ENCODE results near the gene BANF2. TPM values are rescaled to one million over a fixed set of nuclear protein-coding genes. Genes with fewer than 3 reads are reported as not detected.

Gene BANF2
- total RNA-seq, 2 donors from 2014 or later: 1.9 TPM; not detected in 1

- Histone ChIP-seq H3K27me3 (replicated peaks; ENCODE audit: insufficient read depth) (no peaks in the 10 kb centered on the region), H3K27ac (peak overlapping the region in 1 of 2 donors; percentile 55), H3K4me3 (no peak overlapping the region), H3K4me1 (replicated peaks) (peaks cover 2% of the 10 kb centered on the region), H3K36me3 (no peaks in the 10 kb centered on the region), H3K9me3 (no peaks in the 10 kb centered on the region)
- TF ChIP-seq POLR2AphosphoS5 (IDR thresholded peaks at IDR 0.05) (peak; percentile 72), POLR2A (IDR thresholded peaks at IDR 0.05) (no peak), CTCF (IDR thresholded peaks at IDR 0.05) (no peak)
- WGBS: 53% methylated on average over 13 of the region's 13 CpGs
- DNase-seq (ENCODE audit: low spot score): no peak
- intact Hi-C loops (cut with DNase I): loop anchor here (10.0 kb wide), 3 partner anchors 121 to 451 kb away; partner anchors contain the start of genes BFSP1, KAT14 and PET117
Observed at GRCh38 chr20:17684077-17684888, 15.5 kb upstream of the BANF2 start.

GRCh38 chr20:17685168-17685567 lies 14.6 kb upstream of the BANF2 start:
- Histone ChIP-seq H3K27ac (no peak overlapping the region), H3K4me1 (replicated peaks) (peaks cover 2% of the 10 kb centered on the region), H3K36me3 (no peaks in the 10 kb centered on the region), H3K9me3 (no peaks in the 10 kb centered on the region), H3K4me3 (no peak overlapping the region), H3K27me3 (replicated peaks; ENCODE audit: insufficient read depth) (no peaks in the 10 kb centered on the region)
- no peak for TF ChIP-seq POLR2AphosphoS5 (IDR thresholded peaks at IDR 0.05)
- TF ChIP-seq CTCF (IDR thresholded peaks at IDR 0.05): no peak
- TF ChIP-seq POLR2A (IDR thresholded peaks at IDR 0.05): no peak
- DNase-seq (ENCODE audit: low spot score): no peak
- intact Hi-C loops (cut with DNase I): loop anchor here (10.0 kb wide), 3 partner anchors 120 to 450 kb away; partner anchors contain the start of genes BFSP1, KAT14 and PET117
- 71% methylated on average over 1 of the region's 1 CpG for WGBS

GRCh38 chr20:17687800-17688199 lies 12.0 kb upstream of the BANF2 start:
- H3K36me3 ChIP-seq: no peaks in the 10 kb centered on the region
- H3K27me3 ChIP-seq (replicated peaks; ENCODE audit: insufficient read depth): no peaks in the 10 kb centered on the region
- intact Hi-C loops (cut with DNase I): loop anchor here (10.0 kb wide), 3 partner anchors 117 to 447 kb away; partner anchors contain the start of genes BFSP1, KAT14 and PET117
- 89% methylated on average over 3 of the region's 3 CpGs for WGBS
- DNase-seq (ENCODE audit: low spot score): no peak
- no peak overlapping the region for H3K27ac ChIP-seq
- H3K9me3 ChIP-seq: no peaks in the 10 kb centered on the region
- H3K4me1 ChIP-seq (replicated peaks): peaks cover 2% of the 10 kb centered on the region
- H3K4me3 ChIP-seq: no peak overlapping the region
- TF ChIP-seq POLR2A (IDR thresholded peaks at IDR 0.05): no peak
- no peak for TF ChIP-seq POLR2AphosphoS5 (IDR thresholded peaks at IDR 0.05)
- TF ChIP-seq CTCF (IDR thresholded peaks at IDR 0.05): no peak

GRCh38 chr20:17688965-17689364 lies 10.8 kb upstream of the BANF2 start:
- no peak for TF ChIP-seq CTCF (IDR thresholded peaks at IDR 0.05)
- TF ChIP-seq POLR2AphosphoS5 (IDR thresholded peaks at IDR 0.05): no peak
- TF ChIP-seq POLR2A (IDR thresholded peaks at IDR 0.05): no peak
- H3K9me3 ChIP-seq: no peaks in the 10 kb centered on the region
- DNase-seq (ENCODE audit: low spot score): no peak
- no peaks in the 10 kb centered on the region for H3K36me3 ChIP-seq
- H3K4me3 ChIP-seq: no peak overlapping the region
- H3K27me3 ChIP-seq (replicated peaks; ENCODE audit: insufficient read depth): no peaks in the 10 kb centered on the region
- 24% methylated on average over 2 of the region's 2 CpGs for WGBS
- intact Hi-C loops (cut with DNase I): loop anchor here (10.0 kb wide), 3 partner anchors 116 to 446 kb away; partner anchors contain the start of genes BFSP1, KAT14 and PET117
- H3K27ac ChIP-seq: no peak overlapping the region
- peaks cover 2% of the 10 kb centered on the region for H3K4me1 ChIP-seq (replicated peaks)

Measured in prostate gland (tissue), 2 donors.